GM19397 (cell line): ENCODE measurements around the gene TP63.
"Not testable (repeated sequence)": the region's sequence is repeated elsewhere in the genome, so short reads cannot be mapped to it uniquely, and the experiment has no call there.

Source experiments
- ATAC-seq: cut with Tn5 transposase; IDR thresholded peaks from one replicate; pipeline ENCODE4 v1.9.1; 2021; ENCODE audit warnings: mild to moderate bottlenecking, moderate library complexity; ENCODE audit not compliant: unreplicated experiment

The TP63 gene

GRCh38 chr3:189625071-189625470, 6.1 kb upstream of the TP63 start:
- ATAC-seq, result no peak

- ATAC-seq, result no peak
Observed at GRCh38 chr3:189625572-189625971, 5.6 kb upstream of the TP63 start.

- no peak for ATAC-seq
Observed at GRCh38 chr3:189626286-189626685, 4.9 kb upstream of the TP63 start.

DNA sequence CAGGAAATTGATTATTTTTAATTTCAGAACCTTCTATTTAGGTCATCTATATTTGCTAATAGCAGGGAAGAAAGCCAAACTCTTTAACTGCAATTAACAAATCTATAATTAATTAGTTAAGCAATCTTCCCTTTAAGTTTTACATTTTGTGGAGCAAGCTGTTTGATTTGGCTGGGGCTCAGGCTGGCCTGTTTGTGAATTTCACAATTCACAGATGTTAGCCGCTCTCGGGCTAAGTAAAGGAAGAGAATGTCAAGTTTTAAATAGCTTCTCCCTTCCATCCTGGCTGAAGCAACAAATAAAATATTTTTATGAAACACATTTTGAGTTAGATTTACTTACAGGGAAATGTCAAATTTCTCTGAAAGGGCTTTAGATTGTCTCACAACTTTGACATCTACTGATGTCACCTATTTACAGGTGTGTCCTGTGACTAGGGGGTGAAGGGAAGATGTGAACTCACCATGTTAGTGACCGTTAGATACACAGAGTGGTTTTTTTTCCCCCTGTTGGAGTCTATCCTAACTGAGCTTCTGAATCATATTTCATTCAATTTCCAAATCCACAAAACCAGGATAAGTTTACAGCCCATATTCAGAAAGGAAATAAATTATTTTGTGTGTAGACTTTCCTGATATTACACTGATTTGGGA, 1.3 kb upstream of the TP63 start:
- no peak for ATAC-seq

GRCh38 chr3:189630767-189631372, 319 bp upstream of the TP63 start:
- ATAC-seq, result peak; percentile 49

DNA sequence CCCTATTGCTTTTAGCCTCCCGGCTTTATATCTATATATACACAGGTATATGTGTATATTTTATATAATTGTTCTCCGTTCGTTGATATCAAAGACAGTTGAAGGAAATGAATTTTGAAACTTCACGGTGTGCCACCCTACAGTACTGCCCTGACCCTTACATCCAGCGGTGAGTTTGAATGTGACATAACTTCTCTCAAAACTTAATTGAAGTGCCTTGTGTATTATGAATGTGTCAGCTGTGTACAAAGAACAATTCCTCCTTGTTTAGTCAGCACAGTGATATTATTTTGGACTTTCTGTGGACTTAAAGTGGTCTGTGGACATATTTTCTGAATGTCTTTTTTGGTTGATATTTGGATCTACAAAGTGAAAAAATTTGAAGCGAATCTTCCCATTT, 220 bp downstream of the TP63 start:
- ATAC-seq, result no peak

DNA sequence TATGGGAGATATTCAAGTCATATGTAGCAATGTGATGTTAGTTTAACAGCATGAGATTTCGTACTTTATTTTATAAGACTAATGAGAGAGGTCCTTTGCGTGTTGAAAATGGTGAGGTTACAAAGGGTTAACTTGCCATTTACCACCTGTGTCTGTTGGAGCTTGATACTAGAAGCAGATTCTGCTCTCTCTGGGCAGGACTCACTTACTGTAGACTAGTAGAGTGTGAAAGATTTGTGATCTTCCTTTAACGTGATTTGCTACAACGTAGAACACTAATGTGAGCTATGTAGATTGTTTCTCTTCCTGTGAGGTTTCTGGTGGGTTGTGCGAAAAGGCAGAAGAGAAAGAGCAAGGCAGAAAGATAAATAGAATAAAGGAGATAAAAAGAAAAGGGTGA, 1.1 kb downstream of the TP63 start:
- ATAC-seq, result no peak

GRCh38 chr3:189635339-189635738, 4.2 kb downstream of the TP63 start:
- no peak for ATAC-seq

DNA sequence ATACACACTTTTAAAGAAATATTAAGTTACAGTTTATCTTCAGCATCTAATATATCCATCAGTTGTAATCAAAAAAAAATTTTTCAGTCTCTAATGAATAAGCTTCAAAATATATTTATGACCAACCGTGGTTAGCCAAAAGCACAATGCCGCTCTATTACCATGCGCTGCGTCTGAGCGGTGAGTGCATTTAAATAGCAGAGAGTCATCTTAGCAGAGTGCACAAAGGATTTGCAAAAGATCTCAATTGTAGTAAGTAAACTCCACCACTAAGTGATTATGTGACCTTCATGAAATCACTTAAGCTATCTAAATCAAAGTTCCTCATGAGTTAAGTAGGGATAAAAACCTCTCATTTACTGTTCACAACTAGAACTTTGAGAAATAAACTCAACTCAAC, 4.9 kb downstream of the TP63 start:
- ATAC-seq, result no peak

DNA sequence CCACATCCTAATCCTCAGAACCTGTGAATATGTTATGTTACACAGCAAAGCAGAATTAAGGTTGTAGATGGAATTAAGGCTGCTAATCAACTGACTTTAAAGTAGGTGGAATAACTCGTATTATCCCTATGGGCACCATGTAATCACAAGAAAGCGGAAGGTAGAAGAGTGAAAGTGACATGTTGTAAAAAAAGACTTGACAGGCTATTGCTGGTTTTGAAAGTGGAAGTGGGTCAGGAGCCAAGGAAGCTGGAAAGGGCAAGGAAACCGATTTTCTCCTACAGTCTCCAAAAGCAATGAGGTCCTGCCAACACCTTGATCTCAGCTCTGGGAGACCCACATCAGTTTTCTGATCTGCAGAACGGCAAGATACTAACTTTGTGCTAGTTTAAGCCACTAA, 6.6 kb downstream of the TP63 start:
- ATAC-seq, result no peak

- ATAC-seq, result no peak
Observed at GRCh38 chr3:189638276-189639031, 7.3 kb downstream of the TP63 start.

DNA sequence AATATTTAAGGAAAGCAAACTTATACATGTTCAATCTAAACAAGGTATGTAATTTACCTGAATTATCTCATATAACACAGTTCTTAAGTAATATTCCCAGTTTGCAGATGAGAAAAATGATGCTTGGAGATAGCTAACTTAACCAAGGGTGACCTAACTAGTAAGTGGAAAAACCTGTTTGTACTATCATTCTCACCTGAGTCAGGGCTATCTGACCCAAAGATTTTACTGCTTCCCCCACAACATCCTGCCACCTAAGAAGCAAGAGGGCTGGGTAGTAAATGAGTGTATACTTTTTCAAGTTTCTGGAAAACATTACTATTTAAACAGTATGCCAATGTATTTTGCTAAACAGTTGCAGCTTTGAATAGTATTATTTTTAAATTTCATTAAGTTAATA, 10.6 kb downstream of the TP63 start:
- ATAC-seq, result no peak

GRCh38 chr3:189646853-189647542, 15.8 kb downstream of the TP63 start:
- ATAC-seq, result no peak

GRCh38 chr3:189652042-189652441, 20.9 kb downstream of the TP63 start:
- ATAC-seq, result no peak

GRCh38 chr3:189655617-189656016, 24.4 kb downstream of the TP63 start:
- no peak for ATAC-seq

DNA sequence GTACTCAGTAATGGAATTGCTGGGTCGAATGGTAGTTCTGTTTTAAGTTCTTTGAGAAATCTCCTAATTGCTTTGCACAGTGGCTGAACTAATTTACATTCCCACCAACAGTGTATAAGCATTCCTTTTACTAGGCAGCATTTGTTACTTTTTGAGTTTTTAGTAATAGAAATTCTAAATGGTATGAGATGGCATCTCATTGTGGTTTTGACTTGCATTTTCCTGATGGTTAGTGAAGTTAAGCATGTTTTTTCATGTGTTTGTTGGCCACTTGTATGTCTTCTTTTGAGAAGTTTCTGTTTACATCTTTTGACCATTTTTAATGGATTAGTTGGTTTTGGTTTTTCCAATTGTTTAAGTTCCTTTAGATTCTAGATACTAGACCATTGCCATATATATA, 28.4 kb downstream of the TP63 start:
- no peak for ATAC-seq

DNA sequence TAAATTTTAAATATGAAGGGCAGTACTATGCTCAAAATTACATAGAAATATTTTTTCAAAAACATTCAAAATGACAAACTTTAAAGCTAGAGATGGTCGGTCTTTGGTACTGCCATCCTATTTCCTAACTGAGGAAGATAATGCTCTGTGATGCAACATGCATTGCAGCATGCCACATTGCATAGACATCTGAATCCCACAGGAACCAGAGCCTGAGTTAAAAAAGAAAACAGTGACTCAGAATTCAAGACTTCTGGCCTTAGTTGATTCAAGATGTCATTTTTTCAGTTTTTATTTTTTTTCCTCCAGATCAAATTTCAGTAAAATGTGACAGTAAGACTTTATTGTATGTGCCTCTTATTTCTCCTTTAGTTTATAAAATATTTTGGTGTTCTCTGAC, 33.1 kb downstream of the TP63 start:
- no peak for ATAC-seq

DNA sequence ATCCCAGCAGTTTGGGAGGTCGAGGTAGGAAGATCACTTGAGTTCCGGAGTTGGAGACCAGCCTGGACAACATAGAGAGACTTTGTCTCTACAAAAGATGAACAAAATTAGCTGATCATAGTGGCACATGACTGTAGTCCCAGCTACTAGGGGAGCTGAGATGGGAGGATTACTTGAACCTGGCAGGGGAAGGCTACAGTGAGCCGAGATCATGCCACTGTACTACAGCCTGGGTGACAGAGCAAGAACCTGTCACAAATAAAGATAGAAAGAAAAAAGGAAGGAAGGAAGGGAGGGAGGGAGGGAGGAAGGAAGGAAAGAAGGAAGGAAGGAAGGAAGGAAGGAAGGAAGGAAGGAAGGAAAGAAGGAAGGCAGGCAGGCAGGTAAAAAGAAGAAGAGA, 41.2 kb downstream of the TP63 start:
- not testable (repeated sequence) for ATAC-seq

GRCh38 chr3:189673535-189673934, 42.3 kb downstream of the TP63 start:
- ATAC-seq, result no peak

- ATAC-seq, result no peak
Observed at GRCh38 chr3:189674249-189674913, 43.2 kb downstream of the TP63 start.

DNA sequence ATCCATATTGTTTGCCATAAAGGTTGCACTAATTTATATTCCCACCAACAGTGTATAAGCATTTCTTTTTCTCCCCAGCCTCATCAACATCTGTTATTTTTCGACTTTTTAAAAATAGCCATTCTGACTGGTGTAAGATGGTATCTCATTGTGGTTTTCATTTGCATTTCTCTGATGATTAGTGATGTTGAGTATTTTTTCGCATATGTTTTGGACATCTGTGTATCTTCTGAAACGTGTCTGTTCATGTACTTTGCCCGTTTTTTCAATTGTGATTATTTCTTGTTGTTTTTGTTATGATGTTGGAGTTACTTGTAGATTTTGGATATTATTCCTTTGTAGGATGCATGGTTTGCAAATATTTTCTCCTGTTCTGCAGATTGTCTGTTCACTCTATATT, 46.5 kb downstream of the TP63 start:
- ATAC-seq, result no peak
